Activated CD4-positive, alpha-beta memory T cell treated with anti-CD3 and anti-CD28 coated beads for 36 hours (primary cell): ENCODE measurements around the gene APOC3. TPM values are rescaled to one million over a fixed set of nuclear protein-coding genes. Genes with fewer than 3 reads are reported as not detected.

Experiments
- total RNA-seq, 2 experiments: library from RNA; stranded (reverse); gene quantifications; one replicate each; pipeline ENCODE4 v1.2.3, GENCODE V29; 2021

The APOC3 gene
- total RNA-seq, 2 experiments from 2014 or later: not detected

Other genes starting within 250 kb of the APOC3 start
- 10 to 100 TPM; 30.3 to 32.7 TPM for gene BUD13, start 56.9 kb upstream of the APOC3 start, total RNA-seq
- gene ZPR1, start 41.9 kb upstream of the APOC3 start, total RNA-seq: 100 to 1,000 TPM; 101 to 102 TPM
- not detected for gene APOA5, start 38.0 kb upstream of the APOC3 start, total RNA-seq
- not detected for gene APOA4, start 6.6 kb upstream of the APOC3 start, total RNA-seq
- under 1 TPM in 1 of 2 experiments, not detected in 1; 0.24 TPM for gene APOA1, start 7.7 kb downstream of the APOC3 start, total RNA-seq